Measurements from ENCODE around the gene SEZ6. TPM values are rescaled to one million over a fixed set of nuclear protein-coding genes. Genes with fewer than 3 reads are reported as not detected.

Gene SEZ6
- total and polyA plus RNA-seq, 4 donors: 0.07 to 0.54 (median 0.18) TPM; not detected in 1

DNA sequence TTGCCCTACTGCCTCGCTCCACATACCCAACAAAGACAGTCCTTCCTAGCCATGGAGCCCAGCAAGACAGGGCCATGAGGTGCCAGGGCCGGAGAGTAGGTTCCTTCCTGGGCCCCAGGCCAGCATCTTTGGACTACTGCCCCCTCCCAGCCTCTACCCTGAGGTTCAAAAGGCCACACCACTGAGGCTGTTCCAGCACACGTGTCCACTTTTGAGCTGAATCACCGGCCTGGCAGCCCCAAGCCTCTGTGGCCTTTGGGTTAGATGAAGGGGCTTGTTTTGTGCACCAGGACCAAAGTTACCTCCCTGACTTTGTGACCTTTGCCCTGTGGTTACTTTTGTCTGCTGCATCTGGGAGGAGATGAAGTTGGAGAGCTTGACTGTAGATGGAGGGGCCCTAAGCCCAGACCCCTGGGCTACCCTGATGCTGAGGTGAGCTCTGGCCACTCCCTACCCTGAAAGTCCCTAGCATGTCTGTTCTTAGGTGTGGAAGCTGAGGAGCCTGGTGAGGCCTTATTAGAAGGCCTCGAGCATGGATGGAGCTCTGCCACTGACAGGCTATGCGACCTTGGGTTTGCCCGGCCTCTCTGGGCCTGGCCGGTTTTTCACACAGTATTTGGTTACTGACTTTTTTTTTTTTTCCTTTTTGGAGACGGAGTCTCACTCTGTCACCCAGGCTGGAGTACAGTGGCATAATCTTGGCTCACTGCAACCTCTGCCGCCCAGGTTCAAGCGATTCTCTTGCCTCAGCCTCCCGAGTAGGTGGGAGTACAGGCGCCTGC is 12.0 kb downstream of the SEZ6 start:
- Histone ChIP-seq H3K9ac (ENCODE audit: insufficient read depth in 1 of 2, low read length in 2 of 2) (no peak overlapping the region), H3K27ac (ENCODE audit: low read depth in 1 of 2, low read length in 1 of 2) (no peak overlapping the region), H3K27me3 (ENCODE audit: control insufficient read depth in 3 of 3, insufficient read depth in 3 of 3, low read length in 2 of 3) (peaks cover 0 to 10% (median 0%) of the 10 kb centered on the region in 3 donors), H3K4me3 (no peak overlapping the region), H3K36me3 (ENCODE audit: control insufficient read depth in 4 of 4, insufficient read depth in 4 of 4, low read length in 4 of 4) (no peaks in the 10 kb centered on the region), H3K4me1 (ENCODE audit: control insufficient read depth in 5 of 5, insufficient read depth in 5 of 5, low read length in 5 of 5) (no peaks in the 10 kb centered on the region), H3K9me3 (ENCODE audit: control insufficient read depth in 4 of 4, insufficient read depth in 3 of 4, low read length in 3 of 4) (no peaks in the 10 kb centered on the region)
- 87 to 91% methylated on average over 13 of the region's 13 CpGs for WGBS, 2 donors
- DNase-seq (no peak), ATAC-seq (ENCODE audit: insufficient read depth, low FRiP score) (no peak)
- TF ChIP-seq, protein P1, sequence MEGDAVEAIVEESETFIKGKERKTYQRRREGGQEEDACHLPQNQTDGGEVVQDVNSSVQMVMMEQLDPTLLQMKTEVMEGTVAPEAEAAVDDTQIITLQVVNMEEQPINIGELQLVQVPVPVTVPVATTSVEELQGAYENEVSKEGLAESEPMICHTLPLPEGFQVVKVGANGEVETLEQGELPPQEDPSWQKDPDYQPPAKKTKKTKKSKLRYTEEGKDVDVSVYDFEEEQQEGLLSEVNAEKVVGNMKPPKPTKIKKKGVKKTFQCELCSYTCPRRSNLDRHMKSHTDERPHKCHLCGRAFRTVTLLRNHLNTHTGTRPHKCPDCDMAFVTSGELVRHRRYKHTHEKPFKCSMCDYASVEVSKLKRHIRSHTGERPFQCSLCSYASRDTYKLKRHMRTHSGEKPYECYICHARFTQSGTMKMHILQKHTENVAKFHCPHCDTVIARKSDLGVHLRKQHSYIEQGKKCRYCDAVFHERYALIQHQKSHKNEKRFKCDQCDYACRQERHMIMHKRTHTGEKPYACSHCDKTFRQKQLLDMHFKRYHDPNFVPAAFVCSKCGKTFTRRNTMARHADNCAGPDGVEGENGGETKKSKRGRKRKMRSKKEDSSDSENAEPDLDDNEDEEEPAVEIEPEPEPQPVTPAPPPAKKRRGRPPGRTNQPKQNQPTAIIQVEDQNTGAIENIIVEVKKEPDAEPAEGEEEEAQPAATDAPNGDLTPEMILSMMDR (IDR thresholded peaks at IDR 0.05; ENCODE audit: control extremely low read depth, extremely low read depth): no peak

DNA sequence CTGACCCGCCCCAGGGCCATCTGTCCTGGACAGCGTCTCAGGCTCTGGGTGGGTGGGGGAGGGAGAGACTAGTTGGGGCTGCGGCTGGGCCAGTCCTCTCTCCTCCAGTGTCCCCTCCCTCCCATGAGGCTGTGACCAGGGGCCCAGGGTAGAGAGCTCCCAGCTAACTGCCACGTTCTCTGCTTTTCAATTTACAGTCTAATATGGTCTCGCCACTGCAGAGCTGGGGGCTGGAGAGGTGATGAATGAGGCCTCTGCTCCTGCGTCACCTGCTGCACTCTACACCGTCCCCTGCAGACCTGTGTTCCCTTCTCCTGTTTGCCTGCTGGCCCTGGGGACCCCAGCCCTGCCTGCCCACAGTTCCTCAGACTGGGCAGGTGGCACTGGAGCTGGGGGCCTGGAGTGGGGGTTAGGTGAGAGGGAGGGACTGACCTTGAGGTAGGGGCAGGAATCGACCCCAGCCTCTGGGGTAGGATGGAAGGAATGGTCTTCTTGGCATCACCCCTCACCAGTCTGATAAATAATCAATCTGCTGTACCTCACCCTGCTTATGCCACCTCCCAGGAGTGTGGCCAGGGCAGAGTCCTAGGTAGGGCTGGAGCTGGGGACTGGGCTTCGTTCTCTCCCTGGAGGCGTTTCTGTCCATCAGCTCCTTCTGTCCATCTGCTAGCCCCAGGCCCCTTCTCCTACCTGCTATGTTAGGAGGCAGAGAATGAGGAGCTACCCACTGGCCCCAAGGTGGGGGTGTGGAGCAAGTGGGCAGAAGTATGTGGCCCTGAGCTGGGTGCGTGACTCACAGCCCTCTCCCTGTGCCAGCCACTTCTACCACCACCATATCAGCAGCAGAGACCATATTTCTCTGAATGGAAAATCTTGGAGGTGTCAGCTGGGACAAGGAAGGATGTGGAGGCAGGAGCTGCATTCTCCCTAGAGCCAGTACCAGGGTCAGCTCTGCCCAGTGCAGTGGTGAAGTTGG is 12.9 kb downstream of the SEZ6 start:
- no peak for DNase-seq
- Histone ChIP-seq H3K27ac (ENCODE audit: low read depth in 1 of 2, low read length in 1 of 2) (no peak overlapping the region), H3K36me3 (ENCODE audit: control insufficient read depth in 4 of 4, insufficient read depth in 4 of 4, low read length in 4 of 4) (no peaks in the 10 kb centered on the region), H3K27me3 (ENCODE audit: control insufficient read depth in 3 of 3, insufficient read depth in 3 of 3, low read length in 2 of 3) (peaks cover 0 to 6% (median 0%) of the 10 kb centered on the region in 3 donors), H3K9ac (ENCODE audit: insufficient read depth in 1 of 2, low read length in 2 of 2) (no peak overlapping the region), H3K4me3 (no peak overlapping the region), H3K9me3 (ENCODE audit: control insufficient read depth in 4 of 4, insufficient read depth in 3 of 4, low read length in 3 of 4) (no peaks in the 10 kb centered on the region), H3K4me1 (ENCODE audit: control insufficient read depth in 5 of 5, insufficient read depth in 5 of 5, low read length in 5 of 5) (no peaks in the 10 kb centered on the region)
- ATAC-seq (ENCODE audit: insufficient read depth, low FRiP score): no peak
- TF ChIP-seq, protein P1 (IDR thresholded peaks at IDR 0.05; ENCODE audit: control extremely low read depth, extremely low read depth): no peak
- WGBS, 2 donors: 66 to 71% methylated on average over 11 of the region's 11 CpGs

DNA sequence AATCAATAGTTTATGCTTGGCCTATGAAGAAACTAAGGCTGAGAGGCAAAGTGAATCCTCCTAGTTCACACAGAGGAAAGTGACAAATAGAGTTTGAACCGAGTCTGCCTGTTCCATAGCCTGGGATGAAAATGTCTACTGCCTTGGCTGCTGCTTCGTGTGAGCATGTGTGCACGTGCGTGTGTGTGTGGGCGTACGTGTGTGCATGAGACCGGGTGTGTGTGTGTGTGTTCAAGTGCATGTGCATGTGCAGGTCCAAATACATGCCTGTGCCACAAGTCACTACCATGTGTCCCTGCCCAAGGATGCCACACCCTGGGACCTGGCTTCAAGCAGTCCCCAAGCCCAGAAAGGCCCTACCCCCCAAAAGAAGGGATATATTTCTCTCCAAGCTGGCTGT is 13.6 kb downstream of the SEZ6 start:
- WGBS, 2 donors: 78 to 92% methylated on average over 7 of the region's 7 CpGs
- H3K27ac ChIP-seq (ENCODE audit: low read depth in 1 of 2, low read length in 1 of 2): no peak overlapping the region
- peaks cover 0 to 3% (median 0%) of the 10 kb centered on the region in 3 donors for H3K27me3 ChIP-seq (ENCODE audit: control insufficient read depth in 3 of 3, insufficient read depth in 3 of 3, low read length in 2 of 3)
- H3K9ac ChIP-seq (ENCODE audit: insufficient read depth in 1 of 2, low read length in 2 of 2): no peak overlapping the region
- H3K4me3 ChIP-seq: no peak overlapping the region
- no peaks in the 10 kb centered on the region for H3K9me3 ChIP-seq (ENCODE audit: control insufficient read depth in 4 of 4, insufficient read depth in 3 of 4, low read length in 3 of 4)
- ATAC-seq (ENCODE audit: insufficient read depth, low FRiP score) (no peak), DNase-seq (no peak)
- TF ChIP-seq, protein P1 (IDR thresholded peaks at IDR 0.05; ENCODE audit: control extremely low read depth, extremely low read depth): no peak
- no peaks in the 10 kb centered on the region for H3K4me1 ChIP-seq (ENCODE audit: control insufficient read depth in 5 of 5, insufficient read depth in 5 of 5, low read length in 5 of 5)
- H3K36me3 ChIP-seq (ENCODE audit: control insufficient read depth in 4 of 4, insufficient read depth in 4 of 4, low read length in 4 of 4): no peaks in the 10 kb centered on the region

Measured in lung (tissue), 12 donors.